ENCODE data around the gene SLC25A27. TPM values are rescaled to one million over a fixed set of nuclear protein-coding genes. Genes with fewer than 3 reads are reported as not detected.
A peak's percentile ranks its signal among the peaks of the same experiment; 100 is the strongest.

The SLC25A27 gene
- total RNA-seq, 1 donor from 2014 or later: 40.5 TPM

DNA sequence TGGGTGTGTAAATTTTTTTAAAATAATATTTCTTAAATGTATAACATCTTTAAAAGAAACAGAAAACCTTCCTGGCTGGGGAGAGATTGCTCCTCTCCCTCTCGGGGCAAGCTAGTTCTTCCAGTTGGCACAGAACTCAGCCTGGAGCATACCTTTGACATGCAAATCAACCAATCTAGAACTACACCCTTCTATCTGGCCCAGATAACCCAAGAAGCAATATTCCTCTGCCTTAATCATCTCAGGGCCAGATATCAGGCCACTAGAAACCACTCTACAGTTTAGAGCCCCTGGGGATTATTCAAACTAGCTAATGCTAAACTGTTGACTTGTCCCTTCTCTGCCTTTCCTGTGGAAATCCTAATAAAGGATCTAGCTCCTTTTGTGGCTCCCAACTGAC lies 34.0 kb upstream of the SLC25A27 start:
- DNase-seq (ENCODE audit: low spot score in 2 of 2, unreplicated experiment in 2 of 2): no peak
- H3K27ac Mint-ChIP-seq: no peak overlapping the region
- peaks cover 22% of the 10 kb centered on the region for H3K9me3 Mint-ChIP-seq
- no peaks in the 10 kb centered on the region for H3K4me1 Mint-ChIP-seq
- peaks cover 32% of the 10 kb centered on the region for H3K36me3 Mint-ChIP-seq
- H3K4me3 Mint-ChIP-seq: no peak overlapping the region
- TF ChIP-seq CTCF (IDR thresholded peaks at IDR 0.05; ENCODE audit: unreplicated experiment): no peak
- no peaks in the 10 kb centered on the region for H3K27me3 Mint-ChIP-seq (ENCODE audit: low read depth)

DNA sequence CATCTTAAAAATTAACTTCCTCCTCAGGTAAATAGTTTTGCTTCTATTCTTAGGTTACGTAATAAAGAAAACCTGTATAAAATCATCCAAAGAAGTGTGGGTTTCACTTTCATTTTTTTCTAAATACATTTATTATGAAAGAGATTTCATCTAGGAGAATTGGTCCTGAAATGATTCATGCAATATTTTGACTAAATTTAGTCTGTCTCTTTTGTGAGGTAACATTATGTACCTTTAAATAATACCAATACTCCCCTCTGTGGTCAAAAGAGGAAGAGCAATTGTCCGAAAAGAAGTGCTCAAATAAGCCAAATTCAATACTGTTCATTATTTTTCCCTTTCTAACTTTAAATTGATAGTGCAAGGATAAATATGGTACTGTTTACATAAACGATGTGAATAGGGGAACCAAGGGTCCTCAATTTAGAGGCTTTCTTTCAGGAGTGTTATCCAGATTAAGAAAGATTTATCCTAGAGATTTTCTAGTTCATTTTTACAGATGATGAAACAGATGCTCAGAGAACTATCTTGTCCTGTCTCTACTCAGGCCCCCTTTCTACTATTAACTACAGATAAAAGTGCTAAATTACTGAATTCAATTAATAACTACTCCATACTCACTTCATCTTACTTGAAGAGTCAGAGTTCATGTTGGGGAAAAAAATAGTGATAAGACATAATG lies 26.4 kb upstream of the SLC25A27 start:
- TF ChIP-seq CTCF (IDR thresholded peaks at IDR 0.05; ENCODE audit: unreplicated experiment): peak; percentile 64
- no peak for DNase-seq (ENCODE audit: low spot score in 2 of 2, unreplicated experiment in 2 of 2)
- H3K4me3 Mint-ChIP-seq: no peak overlapping the region
- H3K4me1 Mint-ChIP-seq: peaks cover 8% of the 10 kb centered on the region
- H3K27ac Mint-ChIP-seq: no peak overlapping the region
- H3K27me3 Mint-ChIP-seq (ENCODE audit: low read depth): no peaks in the 10 kb centered on the region
- peaks cover 24% of the 10 kb centered on the region for H3K36me3 Mint-ChIP-seq
- H3K9me3 Mint-ChIP-seq: peaks cover 15% of the 10 kb centered on the region

- H3K27me3 Mint-ChIP-seq (ENCODE audit: low read depth): no peaks in the 10 kb centered on the region
- peaks cover 20% of the 10 kb centered on the region for H3K36me3 Mint-ChIP-seq
- H3K4me3 Mint-ChIP-seq: no peak overlapping the region
- H3K9me3 Mint-ChIP-seq: peaks cover 12% of the 10 kb centered on the region
- H3K4me1 Mint-ChIP-seq: peaks cover 8% of the 10 kb centered on the region
- H3K27ac Mint-ChIP-seq: no peak overlapping the region
- no peak for TF ChIP-seq CTCF (IDR thresholded peaks at IDR 0.05; ENCODE audit: unreplicated experiment)
- DNase-seq (ENCODE audit: low spot score in 2 of 2, unreplicated experiment in 2 of 2): no peak
Measured at GRCh38 chr6:46626976-46627375, 25.8 kb upstream of the SLC25A27 start.

GRCh38 chr6:46628498-46628897 lies 24.3 kb upstream of the SLC25A27 start:
- H3K9me3 Mint-ChIP-seq: no peaks in the 10 kb centered on the region
- H3K27me3 Mint-ChIP-seq (ENCODE audit: low read depth): no peaks in the 10 kb centered on the region
- H3K4me1 Mint-ChIP-seq: peaks cover 8% of the 10 kb centered on the region
- no peak for DNase-seq (ENCODE audit: low spot score in 2 of 2, unreplicated experiment in 2 of 2)
- TF ChIP-seq CTCF (IDR thresholded peaks at IDR 0.05; ENCODE audit: unreplicated experiment): no peak
- H3K36me3 Mint-ChIP-seq: peaks cover 6% of the 10 kb centered on the region
- no peak overlapping the region for H3K27ac Mint-ChIP-seq
- no peak overlapping the region for H3K4me3 Mint-ChIP-seq

- no peak overlapping the region for H3K4me3 Mint-ChIP-seq
- H3K27ac Mint-ChIP-seq: no peak overlapping the region
- DNase-seq (ENCODE audit: low spot score in 2 of 2, unreplicated experiment in 2 of 2): no peak
Measured at GRCh38 chr6:46628976-46629375, 23.8 kb upstream of the SLC25A27 start.

More at GRCh38 chr6:46628976-46629375, 23.8 kb upstream of the SLC25A27 start:
- H3K4me1 Mint-ChIP-seq: peaks cover 8% of the 10 kb centered on the region
- no peaks in the 10 kb centered on the region for H3K27me3 Mint-ChIP-seq (ENCODE audit: low read depth)
- H3K9me3 Mint-ChIP-seq: no peaks in the 10 kb centered on the region
- H3K36me3 Mint-ChIP-seq: peaks cover 3% of the 10 kb centered on the region
- no peak for TF ChIP-seq CTCF (IDR thresholded peaks at IDR 0.05; ENCODE audit: unreplicated experiment)
